Rectal smooth muscle tissue (tissue), 1 donor: ENCODE measurements around the gene BRSK1.

Experiments used
- H3K27ac ChIP-seq: one replicate; pipeline ENCODE4 v1.7.0; 2013; ENCODE audit warnings: low read depth, low read length, inconsistent platforms
- H3K27me3 ChIP-seq: one replicate; pipeline ENCODE4 v1.7.0; 2013; ENCODE audit warnings: low read length; ENCODE audit not compliant: control insufficient read depth, insufficient read depth
- H3K36me3 ChIP-seq: one replicate; pipeline ENCODE4 v1.7.0; 2013; ENCODE audit warnings: low read length; ENCODE audit not compliant: control insufficient read depth, insufficient read depth
- H3K4me1 ChIP-seq: one replicate; pipeline ENCODE4 v1.7.0; 2013; ENCODE audit warnings: low read length; ENCODE audit not compliant: control insufficient read depth, insufficient read depth
- H3K4me3 ChIP-seq: one replicate; pipeline ENCODE4 v1.7.0; 2013; ENCODE audit warnings: low read length
- H3K9ac ChIP-seq: one replicate; pipeline ENCODE4 v1.7.0; 2013; ENCODE audit warnings: low read length

The BRSK1 gene

GRCh38 chr19:55283548-55284377 lies at the start of gene BRSK1:
Gene BRSK1, plus strand, starts transcription at chr19:55283997. Its CDS starts 446 bp downstream, at chr19:55284443.
- no peaks in the 10 kb centered on the region for H3K36me3 ChIP-seq
- H3K4me3 ChIP-seq, result no peak within 1 kb of the TSS
- H3K4me1 ChIP-seq, result peaks cover 4% of the 10 kb centered on the region
- H3K27me3 ChIP-seq, result no peaks in the 10 kb centered on the region
- peak within 1 kb of the TSS; percentile 55 for H3K27ac ChIP-seq
- no peak within 1 kb of the TSS for H3K9ac ChIP-seq

- no peaks in the 10 kb centered on the region for H3K4me1 ChIP-seq
- no peak overlapping the region for H3K9ac ChIP-seq
- H3K27me3 ChIP-seq, result no peaks in the 10 kb centered on the region
- H3K27ac ChIP-seq, result no peak overlapping the region
- H3K36me3 ChIP-seq, result peaks cover 64% of the 10 kb centered on the region
- H3K4me3 ChIP-seq, result no peak overlapping the region
These were observed 45.8 kb upstream of the BRSK1 start for GRCh38 chr19:55238030-55238429.

GRCh38 chr19:55239004-55239403 lies 44.8 kb upstream of the BRSK1 start:
- Histone ChIP-seq H3K4me3 (no peak overlapping the region), H3K27me3 (no peaks in the 10 kb centered on the region), H3K36me3 (peaks cover 72% of the 10 kb centered on the region), H3K27ac (no peak overlapping the region), H3K4me1 (no peaks in the 10 kb centered on the region), H3K9ac (no peak overlapping the region)

- Histone ChIP-seq H3K36me3 (peaks cover 77% of the 10 kb centered on the region), H3K27ac (no peak overlapping the region)
These were observed 43.1 kb upstream of the BRSK1 start for GRCh38 chr19:55240713-55241020.

GRCh38 chr19:55241143-55241934 lies 42.5 kb upstream of the BRSK1 start:
- H3K27ac ChIP-seq, result no peak overlapping the region
- H3K27me3 ChIP-seq, result no peaks in the 10 kb centered on the region
- no peaks in the 10 kb centered on the region for H3K4me1 ChIP-seq
- H3K9ac ChIP-seq, result no peak overlapping the region
- H3K4me3 ChIP-seq, result no peak overlapping the region
- H3K36me3 ChIP-seq, result peaks cover 76% of the 10 kb centered on the region

More at GRCh38 chr19:55240713-55241020, 43.1 kb upstream of the BRSK1 start:
- H3K9ac ChIP-seq, result no peak overlapping the region
- H3K4me3 ChIP-seq, result no peak overlapping the region
- H3K4me1 ChIP-seq, result no peaks in the 10 kb centered on the region
- H3K27me3 ChIP-seq, result no peaks in the 10 kb centered on the region

GRCh38 chr19:55241935-55242464 lies 41.8 kb upstream of the BRSK1 start:
- Histone ChIP-seq H3K4me1 (no peaks in the 10 kb centered on the region), H3K4me3 (no peak overlapping the region), H3K36me3 (peaks cover 75% of the 10 kb centered on the region), H3K9ac (no peak overlapping the region), H3K27me3 (no peaks in the 10 kb centered on the region), H3K27ac (no peak overlapping the region)

- H3K27ac ChIP-seq, result no peak overlapping the region
- no peaks in the 10 kb centered on the region for H3K4me1 ChIP-seq
- no peaks in the 10 kb centered on the region for H3K27me3 ChIP-seq
- H3K4me3 ChIP-seq, result no peak overlapping the region
- H3K36me3 ChIP-seq, result peaks cover 71% of the 10 kb centered on the region
- H3K9ac ChIP-seq, result no peak overlapping the region
These were observed 41.3 kb upstream of the BRSK1 start for GRCh38 chr19:55242517-55242916.

- peaks cover 6% of the 10 kb centered on the region for H3K4me1 ChIP-seq
- no peak overlapping the region for H3K27ac ChIP-seq
- H3K27me3 ChIP-seq, result no peaks in the 10 kb centered on the region
- H3K4me3 ChIP-seq, result no peak overlapping the region
- peaks cover 64% of the 10 kb centered on the region for H3K36me3 ChIP-seq
- no peak overlapping the region for H3K9ac ChIP-seq
These were observed 39.7 kb upstream of the BRSK1 start for GRCh38 chr19:55244004-55244680.

- Histone ChIP-seq H3K27ac (no peak overlapping the region), H3K9ac (no peak overlapping the region), H3K36me3 (peaks cover 53% of the 10 kb centered on the region), H3K4me1 (peaks cover 6% of the 10 kb centered on the region), H3K27me3 (no peaks in the 10 kb centered on the region), H3K4me3 (no peak overlapping the region)
These were observed 38.4 kb upstream of the BRSK1 start for GRCh38 chr19:55245236-55245904.

- H3K9ac ChIP-seq, result no peak overlapping the region
These were observed 37.0 kb upstream of the BRSK1 start for GRCh38 chr19:55246462-55247451.

GRCh38 chr19:55247621-55248099 lies 36.1 kb upstream of the BRSK1 start:
- H3K4me1 ChIP-seq, result peaks cover 6% of the 10 kb centered on the region
- no peaks in the 10 kb centered on the region for H3K27me3 ChIP-seq
- H3K36me3 ChIP-seq, result peaks cover 32% of the 10 kb centered on the region
- no peak overlapping the region for H3K27ac ChIP-seq
- H3K4me3 ChIP-seq, result no peak overlapping the region
- H3K9ac ChIP-seq, result no peak overlapping the region

More at GRCh38 chr19:55246462-55247451, 37.0 kb upstream of the BRSK1 start:
- Histone ChIP-seq H3K27ac (no peak overlapping the region), H3K4me3 (no peak overlapping the region), H3K4me1 (peaks cover 6% of the 10 kb centered on the region), H3K27me3 (no peaks in the 10 kb centered on the region), H3K36me3 (peaks cover 41% of the 10 kb centered on the region)
